Measurements from ENCODE around the gene CENPH.
"Not testable (repeated sequence)": the region's sequence is repeated elsewhere in the genome, so short reads cannot be mapped to it uniquely, and the experiment has no call there.

CENPH gene

DNA sequence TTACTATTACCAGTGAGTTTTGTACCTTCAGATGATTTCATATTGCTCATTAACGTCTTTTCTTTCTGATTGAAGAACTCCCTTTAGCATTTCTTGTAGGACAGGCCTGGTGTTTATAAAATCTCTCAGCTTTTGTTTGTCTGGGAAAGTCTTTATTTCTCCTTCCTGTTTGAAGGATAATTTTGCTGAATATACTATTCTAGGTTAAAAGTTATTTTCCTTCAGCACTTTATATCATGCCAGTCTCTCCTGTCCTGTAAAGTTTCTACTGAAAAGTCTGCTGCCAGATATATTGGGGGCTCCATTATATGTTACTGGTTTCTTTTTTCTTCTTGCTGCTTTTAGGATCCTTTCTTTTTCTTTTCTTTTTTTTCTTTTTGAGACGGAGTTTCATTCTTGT is 58.6 kb downstream of the CENPH start:
- no peak for DNase-seq (ENCODE audit: low read depth in 1 of 2, low spot score in 1 of 2)

DNA sequence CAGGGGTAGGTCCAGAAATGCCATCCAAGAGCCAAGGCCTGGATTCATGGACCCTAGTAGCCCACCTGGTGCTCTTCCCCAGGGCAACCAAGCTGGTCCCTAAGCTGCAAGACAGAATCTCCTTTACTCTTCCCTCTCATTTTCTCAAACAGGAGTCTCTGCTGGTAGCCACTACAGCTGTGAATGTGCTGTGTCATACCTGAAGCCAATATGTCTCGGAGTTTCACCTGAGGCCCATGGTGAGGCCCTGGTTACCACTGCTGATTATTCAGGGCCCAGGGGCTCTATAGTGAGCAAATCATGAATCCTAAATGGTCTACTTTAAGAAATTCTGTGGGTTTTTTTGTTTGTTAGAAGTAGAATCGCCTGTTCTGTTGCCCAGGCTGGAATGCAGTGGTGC is 61.2 kb downstream of the CENPH start:
- DNase-seq (ENCODE audit: low read depth in 1 of 2, low spot score in 1 of 2) = no peak

DNA sequence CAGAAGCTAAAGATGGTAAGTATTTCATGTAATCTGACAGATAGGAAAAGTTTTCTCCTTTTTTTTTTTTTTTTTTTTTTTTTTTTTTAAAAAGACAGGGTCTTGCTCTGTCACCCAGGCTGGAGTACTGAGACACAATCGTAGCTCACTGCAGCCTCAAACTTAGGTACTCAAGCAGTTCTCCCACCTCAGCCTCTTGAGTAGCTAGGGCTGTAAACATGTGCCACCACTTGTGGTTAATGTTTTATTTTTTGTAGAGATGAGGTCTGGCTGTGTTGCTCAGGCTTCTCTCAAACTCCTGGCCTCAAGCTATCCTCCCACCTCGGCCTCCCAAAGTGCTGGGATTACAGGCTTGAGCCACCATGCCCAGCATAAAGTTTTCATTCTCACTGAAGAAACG is 63.1 kb downstream of the CENPH start:
- no peak for DNase-seq (ENCODE audit: low read depth in 1 of 2, low spot score in 1 of 2)

DNA sequence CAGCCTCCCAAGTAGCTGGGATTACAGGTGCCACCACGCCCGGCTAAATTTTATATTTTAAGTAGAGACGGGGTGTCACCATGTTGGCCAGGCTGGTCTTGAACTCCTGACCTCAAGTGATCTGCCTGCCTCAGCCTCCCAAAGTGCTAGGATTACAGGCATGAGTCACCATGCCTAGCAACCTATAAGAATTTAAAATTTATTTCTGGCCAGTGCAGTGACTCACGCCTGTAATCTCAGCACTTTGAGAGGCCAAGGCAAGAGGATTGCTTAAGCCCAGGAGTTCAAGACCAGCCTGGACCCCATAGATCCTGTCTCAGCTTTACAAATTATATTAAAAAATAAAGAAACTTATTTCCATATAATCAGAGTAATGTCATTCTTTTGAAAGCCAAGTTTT is 66.6 kb downstream of the CENPH start:
- DNase-seq (ENCODE audit: low read depth in 1 of 2, low spot score in 1 of 2) = not testable (repeated sequence)

DNA sequence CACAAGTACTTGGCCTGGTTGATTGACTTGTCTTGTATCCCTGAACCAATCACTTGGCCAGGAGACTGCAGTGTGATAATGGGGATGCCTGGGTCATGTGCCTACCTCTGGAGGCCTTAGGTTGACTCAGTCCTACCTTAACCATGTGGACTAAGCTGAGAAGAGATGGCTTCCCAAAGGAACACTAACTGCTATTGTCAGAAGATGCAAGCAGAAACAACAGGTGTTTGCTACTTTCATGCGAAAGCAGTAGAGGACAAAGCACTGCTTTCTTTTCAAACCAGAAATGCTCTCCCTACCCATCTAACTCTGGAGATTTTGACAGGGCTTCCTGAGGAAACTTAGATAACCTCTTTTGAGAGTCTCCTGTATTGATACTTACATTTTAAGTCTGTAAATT is 68.2 kb downstream of the CENPH start:
- DNase-seq (ENCODE audit: low read depth in 1 of 2, low spot score in 1 of 2) = no peak

Measured in activated T-helper 1 cell treated with anti-CD3 and anti-CD28 coated beads, Interleukin-2, amount 50 U/mL, for 16 hours (primary cell).